NCI-H128 (cell line): Measurements from ENCODE around the gene INSR.
"Not testable (repeated sequence)": the region's sequence is repeated elsewhere in the genome, so short reads cannot be mapped to it uniquely, and the experiment has no call there.

Experiments used
- DNase-seq: peaks from one replicate; lab custom pipeline; 2025; ENCODE audit not compliant: unreplicated experiment; lab: John Stamatoyannopoulos, UW

Gene INSR

GRCh38 chr19:7225741-7226140 is 68.5 kb downstream of the INSR start:
- no peak for DNase-seq

GRCh38 chr19:7224995-7225394 is 69.2 kb downstream of the INSR start:
- no peak for DNase-seq

- DNase-seq: no peak
Observed at GRCh38 chr19:7224209-7224686, 70.0 kb downstream of the INSR start.

DNA sequence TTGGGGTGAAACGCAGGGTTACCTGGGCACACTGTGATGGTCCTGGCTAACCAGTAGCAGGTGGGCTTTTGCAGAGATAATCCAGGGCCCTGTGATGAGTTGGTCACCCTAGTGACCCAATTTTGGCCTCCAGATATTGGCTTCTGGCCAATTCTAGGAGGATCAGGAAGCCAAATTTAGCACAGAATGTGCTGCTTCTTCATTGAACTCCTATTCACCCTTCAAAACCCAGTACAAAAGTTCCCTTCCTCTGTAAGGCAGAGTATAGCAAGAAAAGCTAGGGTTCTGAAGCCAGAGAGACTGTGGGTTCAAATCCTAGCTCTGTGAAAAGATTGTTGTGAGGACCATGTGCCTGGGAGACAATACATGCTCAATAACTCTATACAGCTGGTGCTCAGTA is 70.8 kb downstream of the INSR start:
- no peak for DNase-seq

DNA sequence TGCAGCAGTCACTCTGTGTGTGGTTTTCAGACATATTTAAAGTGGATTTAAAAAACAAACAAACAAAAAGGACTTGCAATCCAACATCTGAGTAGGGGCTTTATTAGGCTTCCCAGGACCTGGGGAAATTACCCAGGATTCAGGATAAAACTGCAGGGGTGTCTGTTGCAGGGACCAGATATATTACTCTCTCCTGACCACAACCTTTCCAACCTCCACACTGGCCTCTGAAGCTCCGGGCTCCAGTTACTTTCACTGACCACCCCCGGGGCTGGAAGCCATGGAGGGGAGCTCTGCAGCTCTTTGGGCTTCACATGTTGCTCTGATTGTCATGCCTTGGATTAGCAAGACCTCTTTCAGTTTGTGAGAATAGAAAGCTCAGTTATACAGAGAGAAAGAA is 75.2 kb downstream of the INSR start:
- no peak for DNase-seq

- no peak for DNase-seq
Observed at GRCh38 chr19:7217861-7218260, 76.4 kb downstream of the INSR start.

- DNase-seq: no peak
Observed at GRCh38 chr19:7216373-7216902, 77.8 kb downstream of the INSR start.

GRCh38 chr19:7215176-7215575 is 79.0 kb downstream of the INSR start:
- DNase-seq: no peak

GRCh38 chr19:7214324-7215089 is 79.7 kb downstream of the INSR start:
- DNase-seq: no peak

- DNase-seq: no peak
Observed at GRCh38 chr19:7213628-7214323, 80.4 kb downstream of the INSR start.

- no peak for DNase-seq
Observed at GRCh38 chr19:7211191-7211951, 82.8 kb downstream of the INSR start.

DNA sequence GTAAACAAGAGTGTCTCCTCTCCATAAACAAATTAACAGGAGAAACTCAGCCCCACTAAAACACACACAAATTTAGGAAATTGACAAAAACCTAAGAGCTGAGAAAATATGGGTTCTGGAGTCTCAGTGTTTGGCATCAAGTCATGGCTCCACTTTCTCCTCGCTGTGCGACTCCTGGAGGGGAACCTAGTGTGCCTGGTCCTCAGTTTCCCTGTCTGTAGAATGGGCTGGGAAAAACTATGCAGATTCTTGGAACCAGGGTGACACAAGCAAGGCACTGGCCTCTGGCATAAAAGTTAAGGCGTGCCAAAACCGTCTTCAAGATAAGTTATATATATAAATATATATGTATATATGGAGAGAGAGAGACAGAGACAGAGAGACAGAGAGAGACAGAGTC is 83.9 kb downstream of the INSR start:
- DNase-seq: no peak

- DNase-seq: not testable (repeated sequence)
Observed at GRCh38 chr19:7209597-7210325, 84.5 kb downstream of the INSR start.

DNA sequence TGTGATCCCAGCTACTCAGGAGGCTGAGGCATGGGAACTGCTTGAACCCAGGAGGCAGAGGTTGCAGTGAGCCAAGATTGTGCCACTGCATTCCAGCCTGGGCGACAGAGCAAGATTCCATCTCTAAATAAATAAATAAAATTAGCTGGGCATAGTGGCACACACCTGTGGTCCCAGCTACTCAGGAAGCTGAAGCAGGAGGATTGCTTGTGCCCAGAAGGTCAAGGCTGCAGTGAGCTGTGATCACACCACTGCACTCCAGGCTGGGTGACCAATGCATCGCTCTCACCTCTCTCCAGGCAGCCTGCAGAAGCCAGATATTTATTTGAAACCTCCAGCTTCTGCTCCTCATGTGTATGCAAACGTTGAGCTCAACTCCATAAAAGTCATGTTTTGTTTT is 85.2 kb downstream of the INSR start:
- not testable (repeated sequence) for DNase-seq

- DNase-seq: no peak
Observed at GRCh38 chr19:7203332-7203731, 90.9 kb downstream of the INSR start.

DNA sequence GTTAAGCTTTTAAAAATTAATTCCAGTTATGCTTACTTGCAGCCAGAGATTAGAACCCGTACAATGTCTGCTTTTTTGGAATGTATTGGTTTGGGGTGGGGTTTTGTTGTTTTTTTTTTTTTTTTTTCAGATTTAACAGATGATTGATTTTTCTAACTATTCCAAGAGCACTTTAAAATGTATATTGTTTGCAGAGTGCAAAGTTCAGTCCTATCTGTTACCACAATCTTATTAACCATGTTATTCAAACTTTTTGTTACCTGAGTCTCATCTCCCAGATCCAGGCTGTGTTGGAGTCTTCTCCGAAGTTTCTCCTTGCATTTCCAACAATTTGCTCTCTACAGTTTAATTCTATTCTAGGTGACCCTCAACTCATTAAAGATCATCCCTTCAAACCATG is 91.3 kb downstream of the INSR start:
- no peak for DNase-seq

DNA sequence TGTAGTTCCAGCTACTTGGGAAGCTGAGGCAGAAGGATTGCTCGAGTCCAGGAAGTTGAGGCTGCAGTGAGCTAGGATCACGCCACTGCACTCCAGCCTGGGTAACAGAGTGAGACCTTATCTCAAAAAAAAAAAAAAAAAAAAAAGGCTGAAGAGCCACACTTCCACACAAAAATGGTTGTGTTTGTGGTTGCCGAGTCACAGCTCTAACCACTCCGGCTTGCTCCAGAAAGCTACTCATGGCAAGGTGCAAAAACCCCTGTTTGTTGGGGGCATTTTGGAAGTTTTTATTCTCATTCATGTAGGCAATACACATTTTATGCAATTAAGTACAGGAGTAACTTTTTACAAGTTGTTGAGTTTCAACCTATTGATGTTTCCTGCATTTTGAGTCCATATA is 93.5 kb downstream of the INSR start:
- DNase-seq: no peak

GRCh38 chr19:7199613-7200533 is 94.3 kb downstream of the INSR start:
- DNase-seq: no peak

DNA sequence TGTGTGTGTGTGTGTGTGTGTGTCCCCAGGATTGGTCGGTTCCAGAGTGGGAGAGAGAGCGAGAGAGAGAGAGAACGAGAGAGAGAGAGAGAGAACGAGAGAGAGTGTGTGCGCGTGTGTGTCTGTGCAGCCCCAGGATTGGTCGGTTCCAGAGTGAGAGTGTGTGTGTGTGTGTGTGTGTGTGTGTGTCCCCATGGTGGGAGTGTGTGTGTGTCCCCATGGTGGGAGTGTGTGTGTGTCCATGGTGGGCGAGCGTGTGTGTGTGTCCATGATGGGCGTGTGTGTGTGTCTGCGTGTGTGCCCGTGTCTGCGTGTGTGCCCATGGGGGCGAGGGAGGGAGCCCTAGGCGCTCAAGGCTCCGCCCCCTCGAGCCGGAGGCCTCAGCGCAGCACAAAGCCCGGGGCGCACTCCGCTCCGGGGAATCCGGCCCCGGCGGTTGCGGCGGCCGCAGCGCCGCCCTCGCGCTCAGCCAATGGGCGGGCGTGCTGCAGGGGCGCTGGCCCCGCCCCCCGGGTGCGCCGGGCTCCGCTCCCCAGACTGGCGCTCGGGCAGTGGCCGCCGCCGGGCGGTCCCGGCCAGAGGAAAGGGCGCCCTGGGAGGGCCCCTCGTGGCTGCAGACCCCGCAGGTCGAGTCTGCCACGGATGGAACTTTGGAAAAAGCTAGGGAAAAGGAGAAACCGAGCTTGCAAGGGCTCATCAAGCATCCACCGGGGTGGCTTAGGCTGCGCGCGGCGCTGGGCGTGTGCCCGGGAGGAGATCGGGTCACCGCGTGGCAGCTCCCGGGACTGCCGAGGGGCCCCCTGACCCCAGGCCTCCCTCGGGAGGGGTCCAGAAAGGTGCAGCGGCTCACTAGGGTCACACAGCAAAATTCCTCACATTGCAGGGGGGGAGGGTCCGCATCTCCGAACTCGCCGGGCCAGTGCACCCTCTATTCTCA is 96.2 kb downstream of the INSR start:
- peak; percentile 83 for DNase-seq
